GM11168 (cell line): ENCODE measurements around the gene ZNF764.
"Not testable (repeated sequence)": the region's sequence is repeated elsewhere in the genome, so short reads cannot be mapped to it uniquely, and the experiment has no call there.

Experiments used
- in situ Hi-C: fragments of 300-500 bp; cut with MboI; formaldehyde crosslinking; loops from one replicate; pipeline ENCODE4 v1.12.0; 2022; ENCODE audit warnings: low sequenced_read_pairs; ENCODE audit not compliant: unreplicated experiment

ZNF764 gene

DNA sequence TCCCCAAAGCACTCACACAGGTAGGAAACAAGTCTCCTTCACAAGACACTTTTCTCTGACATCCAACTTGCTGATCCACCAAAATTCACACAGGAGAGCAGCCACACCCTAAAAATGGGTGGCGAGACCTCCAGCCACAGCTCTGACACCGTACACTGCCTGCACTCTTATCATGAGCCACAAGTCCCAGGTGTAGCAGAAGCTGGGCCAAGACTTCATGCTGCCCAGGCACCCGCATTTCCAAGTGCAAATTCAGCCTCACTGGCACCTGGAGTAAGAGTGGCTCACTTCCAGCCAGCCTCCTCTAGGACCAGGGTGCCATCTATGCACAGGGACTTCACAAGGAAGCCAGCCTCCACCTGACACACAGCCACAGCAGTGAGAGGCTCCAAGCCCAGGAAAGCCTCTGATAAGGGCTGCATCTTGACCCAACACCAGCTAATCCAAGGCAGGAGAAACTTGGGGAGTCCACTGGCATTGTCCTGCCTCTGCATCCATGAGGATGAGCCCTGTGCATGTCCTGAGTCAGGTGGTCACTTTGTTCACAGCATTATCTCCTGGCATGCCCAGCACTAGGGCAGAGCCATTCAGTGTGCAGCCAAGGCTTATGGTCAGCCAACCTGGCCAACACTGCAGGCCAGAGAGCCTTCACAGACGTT lies 29.2 kb downstream of the ZNF764 start:
- in situ Hi-C loops = no loop called here

- in situ Hi-C loops = no loop called here
Measured at GRCh38 chr16:30527635-30528178, 30.5 kb downstream of the ZNF764 start.

DNA sequence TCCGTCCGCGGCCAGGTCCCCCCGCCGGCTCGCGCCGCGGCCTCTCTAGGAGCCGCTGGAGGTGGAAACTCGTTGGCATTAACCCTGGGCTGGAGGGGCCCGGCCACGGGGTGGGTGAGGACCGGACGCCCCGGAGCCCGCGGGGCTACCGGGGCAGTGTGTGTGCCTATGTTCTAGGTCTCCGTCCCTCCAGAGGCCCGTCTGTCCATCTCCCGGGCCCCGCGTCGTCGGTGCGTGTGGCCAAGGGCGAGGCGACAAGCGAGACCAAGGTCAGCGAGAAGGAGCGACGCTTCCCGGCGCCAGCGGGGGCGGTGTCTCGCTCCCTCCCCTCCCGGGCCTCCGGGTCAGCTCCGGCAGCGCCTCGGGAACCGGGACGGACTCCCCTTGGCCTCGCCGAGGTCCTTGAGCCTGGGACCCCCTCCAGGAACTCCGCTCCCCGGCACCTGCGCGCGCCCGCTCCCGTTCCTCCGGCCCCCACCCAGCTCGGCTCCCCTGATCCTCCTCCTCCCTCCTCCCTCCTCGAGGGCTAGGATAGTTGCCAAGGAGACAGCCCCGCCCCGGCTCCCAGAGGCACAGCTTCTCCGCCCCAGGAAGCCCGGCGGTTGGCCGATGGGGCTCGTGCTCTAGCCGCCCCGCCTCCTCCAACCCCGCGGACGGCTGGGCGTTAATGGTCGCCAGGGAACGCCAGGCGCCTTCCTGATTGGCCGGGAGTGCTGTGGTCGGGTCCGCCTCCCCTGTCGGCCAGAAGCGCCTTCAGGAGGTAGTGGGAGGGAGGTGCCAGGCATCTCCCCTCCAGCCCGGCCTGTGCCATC lies 31.1 kb downstream of the ZNF764 start:
- in situ Hi-C loops = no loop called here

GRCh38 chr16:30526137-30526822 lies 31.9 kb downstream of the ZNF764 start, which contains the start of gene ZNF768:
Gene ZNF768, minus strand, starts transcription at chr16:30526566. Its CDS starts 153 bp downstream, at chr16:30526413.
- in situ Hi-C loops = no loop called here

GRCh38 chr16:30525844-30526136 lies 32.4 kb downstream of the ZNF764 start:
- in situ Hi-C loops = no loop called here

DNA sequence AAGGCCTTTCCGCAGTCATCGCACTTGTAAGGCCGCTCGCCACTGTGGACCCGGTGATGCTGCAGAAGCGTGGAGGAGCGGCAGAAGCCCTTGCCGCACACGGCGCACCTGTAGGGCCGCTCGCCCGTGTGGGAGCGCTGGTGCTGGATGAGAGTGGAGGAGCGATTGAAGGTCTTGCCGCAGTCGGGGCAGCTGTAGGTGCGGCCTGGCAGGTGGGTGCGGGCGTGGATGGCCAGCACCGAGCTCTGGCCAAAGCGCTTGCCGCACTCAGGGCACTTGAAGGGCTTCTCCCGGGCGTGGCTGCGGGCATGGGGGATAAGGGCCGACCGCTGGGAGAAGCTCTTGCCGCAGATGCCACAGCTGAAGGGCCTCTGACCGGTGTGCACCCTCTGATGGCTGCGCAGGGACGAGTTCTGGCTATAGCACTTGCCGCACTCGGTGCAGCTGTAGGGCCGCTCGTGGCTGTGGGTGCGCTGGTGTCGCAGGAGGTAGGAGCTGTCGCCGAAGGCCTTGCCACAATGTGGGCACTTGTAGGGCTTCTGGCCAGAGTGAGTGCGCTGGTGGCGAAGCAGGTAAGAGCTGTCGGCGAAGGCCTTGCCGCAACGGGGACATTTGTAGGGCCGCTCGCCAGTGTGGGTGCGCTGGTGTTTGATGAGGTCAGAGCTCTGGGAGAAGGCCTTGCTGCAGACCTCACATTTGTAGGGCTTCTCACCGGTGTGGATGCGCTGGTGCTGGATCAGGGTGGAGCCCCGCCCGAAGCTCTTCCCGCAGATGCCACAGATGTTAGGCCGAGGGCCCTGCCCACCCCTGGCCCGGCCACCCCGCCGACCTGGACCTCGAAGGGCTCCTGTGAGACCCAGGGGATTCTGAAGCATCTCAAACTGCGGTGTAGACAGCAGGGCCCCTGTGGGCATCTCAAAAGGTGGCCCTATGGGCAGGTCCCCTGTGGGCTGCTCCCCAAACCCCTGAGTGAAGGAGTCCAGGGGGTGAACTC lies 33.3 kb downstream of the ZNF764 start:
- in situ Hi-C loops = no loop called here

GRCh38 chr16:30523768-30524574 lies 34.2 kb downstream of the ZNF764 start:
- in situ Hi-C loops = no loop called here

- in situ Hi-C loops = not testable (repeated sequence)
Measured at GRCh38 chr16:30522702-30523463, 35.3 kb downstream of the ZNF764 start.

DNA sequence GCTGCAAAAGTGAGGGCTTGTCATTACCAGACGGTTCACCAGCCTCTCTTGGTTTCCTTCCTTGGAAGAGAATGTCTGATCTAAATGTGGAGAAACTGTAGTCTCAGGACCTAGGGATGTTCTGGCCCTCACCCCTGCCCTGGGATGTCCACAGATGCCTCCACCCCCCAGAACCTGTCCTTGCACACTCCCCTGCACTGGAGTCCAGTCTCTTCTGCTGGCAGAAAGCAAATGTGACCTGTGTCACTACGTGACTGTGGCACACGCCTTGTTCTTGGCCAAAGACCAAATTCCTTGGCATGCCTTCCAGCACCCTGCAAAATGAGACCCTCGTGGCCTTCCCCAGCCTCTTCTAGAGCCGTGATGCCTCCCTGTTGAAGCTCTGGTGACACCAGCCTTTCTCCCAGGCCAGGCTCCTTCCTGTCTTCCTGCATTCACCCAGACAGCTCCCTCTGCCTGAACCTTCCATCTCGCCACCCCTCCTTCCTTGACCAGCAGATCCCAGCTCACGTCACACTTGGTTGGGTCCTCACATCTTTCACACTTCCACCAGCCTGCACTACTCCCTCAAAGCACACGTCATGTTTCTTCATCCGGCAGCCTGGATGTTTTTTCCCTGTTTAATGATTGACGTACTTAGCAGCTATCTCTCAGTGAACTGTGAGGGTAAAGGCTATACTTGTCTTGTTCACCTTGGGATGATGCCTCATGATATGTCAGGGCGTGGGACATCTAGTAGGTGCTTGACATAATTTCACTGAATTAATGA lies 36.1 kb downstream of the ZNF764 start:
- in situ Hi-C loops = no loop called here

DNA sequence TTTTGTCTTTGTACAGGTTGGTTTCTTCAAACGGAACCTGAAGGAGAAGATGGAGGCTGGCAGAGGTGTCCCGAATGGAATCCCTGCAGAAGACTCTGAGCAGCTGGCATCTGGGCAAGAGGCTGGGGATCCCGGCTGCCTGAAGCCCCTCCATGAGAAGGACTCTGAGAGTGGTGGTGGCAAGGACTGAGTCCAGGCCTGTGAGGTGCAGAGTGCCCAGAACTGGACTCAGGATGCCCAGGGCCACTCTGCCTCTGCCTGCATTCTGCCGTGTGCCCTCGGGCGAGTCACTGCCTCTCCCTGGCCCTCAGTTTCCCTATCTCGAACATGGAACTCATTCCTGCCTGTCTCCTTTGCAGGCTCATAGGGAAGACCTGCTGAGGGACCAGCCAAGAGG lies 36.7 kb downstream of the ZNF764 start:
- in situ Hi-C loops = no loop called here

- in situ Hi-C loops = no loop called here
Measured at GRCh38 chr16:30519120-30520049, 38.8 kb downstream of the ZNF764 start.

DNA sequence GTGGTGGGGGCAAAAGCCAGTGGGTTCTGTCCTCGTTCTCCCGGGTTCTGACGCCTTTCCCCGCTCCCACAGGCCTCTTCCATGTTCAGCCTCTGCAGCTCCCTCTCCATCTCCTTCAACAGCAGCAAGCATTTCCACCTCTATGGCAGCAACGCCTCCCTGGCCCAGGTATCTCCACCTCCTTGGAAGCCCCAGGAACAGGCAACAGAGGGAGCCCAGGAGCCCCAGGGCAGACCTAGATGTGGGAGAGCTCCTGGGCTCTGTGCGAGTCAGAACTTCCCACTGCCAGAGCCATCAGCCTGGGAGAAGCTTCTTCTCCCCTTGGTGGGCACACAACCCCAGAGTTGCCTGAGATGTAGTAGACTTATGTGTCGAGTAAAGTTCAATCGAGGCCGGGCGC lies 39.6 kb downstream of the ZNF764 start:
- in situ Hi-C loops = no loop called here

DNA sequence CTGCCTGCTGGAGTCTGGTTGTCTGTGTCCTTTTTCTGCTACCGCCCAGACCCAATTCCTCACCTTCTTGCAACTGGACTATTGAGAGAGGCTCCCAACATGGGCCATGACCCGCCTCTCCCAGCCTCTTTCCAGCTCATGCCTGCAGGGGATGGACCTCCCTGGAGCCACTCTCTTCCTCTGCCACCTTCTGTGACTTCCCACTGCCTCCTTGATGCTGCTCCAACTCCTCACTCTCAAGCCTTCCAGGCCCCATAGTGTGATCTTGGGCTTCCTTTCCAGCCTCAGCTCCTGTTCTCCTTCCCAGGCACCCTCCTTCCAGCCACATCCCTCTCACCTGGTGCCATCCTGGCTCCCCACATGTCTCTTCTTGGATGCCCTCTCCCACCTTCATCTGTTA lies 42.9 kb downstream of the ZNF764 start:
- in situ Hi-C loops = no loop called here

- in situ Hi-C loops = no loop called here
Measured at GRCh38 chr16:30511509-30511908, 46.7 kb downstream of the ZNF764 start.

DNA sequence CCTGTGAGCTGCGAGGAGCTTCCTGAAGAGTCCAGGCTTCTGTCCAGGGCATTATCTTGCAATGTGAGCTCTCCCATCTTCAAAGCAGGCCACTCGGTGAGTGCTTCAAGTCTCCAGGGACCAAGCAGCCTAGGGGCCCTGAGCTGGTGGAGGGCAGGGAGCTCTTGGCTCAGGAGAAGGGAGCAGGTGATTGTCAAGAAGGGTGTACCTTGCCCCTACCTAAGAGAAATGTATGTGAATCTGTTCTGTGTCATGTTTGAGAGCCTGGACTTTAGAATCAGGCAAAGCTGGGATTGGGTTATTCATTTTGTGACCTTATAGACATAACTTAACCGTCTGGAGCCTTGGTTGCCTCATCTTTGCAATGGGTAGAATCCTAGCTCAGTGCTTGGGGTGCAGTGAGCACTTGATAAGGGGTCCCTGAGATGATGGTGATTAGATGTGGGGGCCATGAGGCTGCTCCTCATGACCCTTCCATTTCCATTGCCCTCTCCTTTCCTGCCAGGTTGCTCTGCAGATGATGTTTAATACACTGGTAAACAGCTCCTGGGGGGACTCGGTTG lies 47.7 kb downstream of the ZNF764 start:
- in situ Hi-C loops = no loop called here

GRCh38 chr16:30509081-30509765 lies 49.0 kb downstream of the ZNF764 start:
- in situ Hi-C loops = no loop called here
